Superior temporal gyrus (tissue), 1 donor: ENCODE data around the gene NRG3.

Experiments
- DNase-seq: peaks from one replicate; pipeline ENCODE4 v3.0.0-alpha.2; 2016; ENCODE audit errors: extremely low spot score

NRG3 gene

GRCh38 chr10:82391971-82392370, 517.0 kb downstream of the NRG3 start:
- DNase-seq = no peak

GRCh38 chr10:82392533-82392932, 517.5 kb downstream of the NRG3 start:
- DNase-seq = no peak

- DNase-seq = peak; percentile 65
These were observed 519.1 kb downstream of the NRG3 start for GRCh38 chr10:82394122-82394521.

- DNase-seq = no peak
These were observed 520.0 kb downstream of the NRG3 start for GRCh38 chr10:82394987-82395386.

GRCh38 chr10:82396886-82397285, 521.9 kb downstream of the NRG3 start:
- no peak for DNase-seq

GRCh38 chr10:82397854-82398253, 522.9 kb downstream of the NRG3 start:
- DNase-seq = no peak

GRCh38 chr10:82399850-82400249, 524.9 kb downstream of the NRG3 start:
- no peak for DNase-seq

GRCh38 chr10:82400841-82401240, 525.8 kb downstream of the NRG3 start:
- DNase-seq = no peak

GRCh38 chr10:82402906-82403401, 528.0 kb downstream of the NRG3 start:
- no peak for DNase-seq

GRCh38 chr10:82409671-82410070, 534.7 kb downstream of the NRG3 start:
- no peak for DNase-seq

GRCh38 chr10:82411416-82411815, 536.4 kb downstream of the NRG3 start:
- no peak for DNase-seq

- DNase-seq = peak; percentile 38
These were observed 545.0 kb downstream of the NRG3 start for GRCh38 chr10:82420001-82420400.

- no peak for DNase-seq
These were observed 554.3 kb downstream of the NRG3 start for GRCh38 chr10:82429302-82429701.

- DNase-seq = no peak
These were observed 563.3 kb downstream of the NRG3 start for GRCh38 chr10:82438277-82438676.

GRCh38 chr10:82440775-82441174, 565.8 kb downstream of the NRG3 start:
- no peak for DNase-seq

GRCh38 chr10:82452046-82452445, 577.1 kb downstream of the NRG3 start:
- no peak for DNase-seq

- DNase-seq = no peak
These were observed 577.7 kb downstream of the NRG3 start for GRCh38 chr10:82452676-82453075.

GRCh38 chr10:82453678-82454293, 578.8 kb downstream of the NRG3 start:
- DNase-seq = no peak

- no peak for DNase-seq
These were observed 588.0 kb downstream of the NRG3 start for GRCh38 chr10:82462910-82463551.

- no peak for DNase-seq
These were observed 588.6 kb downstream of the NRG3 start for GRCh38 chr10:82463614-82464013.

GRCh38 chr10:82464191-82464818, 589.3 kb downstream of the NRG3 start:
- no peak for DNase-seq

GRCh38 chr10:82464966-82465365, 590.0 kb downstream of the NRG3 start:
- no peak for DNase-seq

GRCh38 chr10:82468453-82468852, 593.5 kb downstream of the NRG3 start:
- no peak for DNase-seq
